ENCODE results near the gene MS4A4A.

The MS4A4A gene

GRCh38 chr11:60280412-60280811 lies at the start of gene MS4A4A:
MS4A4A (plus strand) TSS chr11:60280666; CDS start chr11:60280676, 10 bp downstream.
- H3K4me1 Mint-ChIP-seq: peaks cover 2% of the 10 kb centered on the region
- no peaks in the 10 kb centered on the region for H3K36me3 Mint-ChIP-seq (ENCODE audit: low read depth)
- DNase-seq: no peak
- H3K27ac Mint-ChIP-seq: no peak within 1 kb of the TSS
- H3K9me3 Mint-ChIP-seq: peaks cover 2% of the 10 kb centered on the region
- H3K27me3 Mint-ChIP-seq (ENCODE audit: low read depth, poor library complexity): no peaks in the 10 kb centered on the region
- no peak within 1 kb of the TSS for H3K4me3 Mint-ChIP-seq
- TF ChIP-seq CTCF (IDR thresholded peaks at IDR 0.05): no peak

GRCh38 chr11:60230681-60231080 lies 49.8 kb upstream of the MS4A4A start:
- Mint-ChIP-seq H3K4me1 (no peaks in the 10 kb centered on the region), H3K36me3 (ENCODE audit: low read depth) (no peaks in the 10 kb centered on the region), H3K27me3 (ENCODE audit: low read depth, poor library complexity) (no peaks in the 10 kb centered on the region), H3K27ac (no peak overlapping the region), H3K4me3 (no peak overlapping the region), H3K9me3 (no peaks in the 10 kb centered on the region)
- DNase-seq: no peak
- TF ChIP-seq CTCF (IDR thresholded peaks at IDR 0.05): no peak

- Mint-ChIP-seq H3K27ac (no peak overlapping the region), H3K4me3 (no peak overlapping the region), H3K4me1 (no peaks in the 10 kb centered on the region), H3K9me3 (no peaks in the 10 kb centered on the region), H3K27me3 (ENCODE audit: low read depth, poor library complexity) (no peaks in the 10 kb centered on the region), H3K36me3 (ENCODE audit: low read depth) (no peaks in the 10 kb centered on the region)
- DNase-seq: no peak
- TF ChIP-seq CTCF (IDR thresholded peaks at IDR 0.05): no peak
Observed at GRCh38 chr11:60235321-60235720, 45.1 kb upstream of the MS4A4A start.

GRCh38 chr11:60240662-60241061 lies 39.8 kb upstream of the MS4A4A start:
- H3K27me3 Mint-ChIP-seq (ENCODE audit: low read depth, poor library complexity): no peaks in the 10 kb centered on the region
- no peak overlapping the region for H3K27ac Mint-ChIP-seq
- no peak overlapping the region for H3K4me3 Mint-ChIP-seq
- DNase-seq: no peak
- TF ChIP-seq CTCF (IDR thresholded peaks at IDR 0.05): no peak
- H3K36me3 Mint-ChIP-seq (ENCODE audit: low read depth): no peaks in the 10 kb centered on the region
- H3K4me1 Mint-ChIP-seq: no peaks in the 10 kb centered on the region
- no peaks in the 10 kb centered on the region for H3K9me3 Mint-ChIP-seq

GRCh38 chr11:60241786-60242185 lies 38.7 kb upstream of the MS4A4A start:
- H3K27me3 Mint-ChIP-seq (ENCODE audit: low read depth, poor library complexity): no peaks in the 10 kb centered on the region
- H3K4me3 Mint-ChIP-seq: no peak overlapping the region
- no peak for TF ChIP-seq CTCF (IDR thresholded peaks at IDR 0.05)
- H3K36me3 Mint-ChIP-seq (ENCODE audit: low read depth): no peaks in the 10 kb centered on the region
- DNase-seq: no peak
- no peaks in the 10 kb centered on the region for H3K4me1 Mint-ChIP-seq
- H3K27ac Mint-ChIP-seq: no peak overlapping the region
- no peaks in the 10 kb centered on the region for H3K9me3 Mint-ChIP-seq

GRCh38 chr11:60242740-60243239 lies 37.7 kb upstream of the MS4A4A start, which contains the start of gene MS4A4E:
MS4A4E (minus strand) TSS chr11:60243137; CDS start chr11:60230055, 13,082 bp downstream.
- no peak for TF ChIP-seq CTCF (IDR thresholded peaks at IDR 0.05)
- no peaks in the 10 kb centered on the region for H3K36me3 Mint-ChIP-seq (ENCODE audit: low read depth)

More at GRCh38 chr11:60242740-60243239, 37.7 kb upstream of the MS4A4A start, which contains the start of gene MS4A4E:
- no peaks in the 10 kb centered on the region for H3K4me1 Mint-ChIP-seq
- DNase-seq: no peak
- H3K27ac Mint-ChIP-seq: peak within 1 kb of the TSS; percentile 35
- no peaks in the 10 kb centered on the region for H3K9me3 Mint-ChIP-seq
- H3K4me3 Mint-ChIP-seq: no peak within 1 kb of the TSS
- no peaks in the 10 kb centered on the region for H3K27me3 Mint-ChIP-seq (ENCODE audit: low read depth, poor library complexity)
